OCI-LY3 (cell line): ENCODE results near the gene SERPINE2.

Experiments
- H2AFZ ChIP-seq: fragments of 200-600, 300-600 bp; shearing (Covaris generic); 2 replicates; pipeline ENCODE4 v1.6.0; 2014; ENCODE audit warnings: antibody characterized with exemption, low read depth, low read length
- H3K27ac ChIP-seq: fragments of 200-600, 300-600 bp; sonication (generic); 2 replicates; pipeline ENCODE4 v1.5.1; 2014; ENCODE audit warnings: mild to moderate bottlenecking, low read length, moderate library complexity, mixed read lengths
- H3K27me3 ChIP-seq: fragments of 200-600, 300-600 bp; sonication (generic); 2 replicates; pipeline ENCODE4 v1.6.1; 2014; ENCODE audit warnings: low read depth, low read length, mixed read lengths
- H3K36me3 ChIP-seq: fragments of 200-600, 300-600 bp; sonication (generic); replicated peaks from 2 replicates; pipeline ENCODE3; 2014; ENCODE audit warnings: low read depth, low read length, mixed read lengths
- H3K4me1 ChIP-seq: fragments of 300-600, 200-600 bp; sonication (generic); 2 replicates; pipeline ENCODE4 v1.6.1; 2014; ENCODE audit warnings: low read length, mixed read lengths
- H3K4me2 ChIP-seq: fragments of 200-600, 300-600 bp; sonication (generic); 2 replicates; pipeline ENCODE4 v1.6.1; 2014; ENCODE audit warnings: low read length, mixed read lengths
- H3K4me3 ChIP-seq: fragments of 300-600, 200-600 bp; sonication (generic); 2 replicates; pipeline ENCODE4 v1.5.1; 2014; ENCODE audit warnings: antibody characterized with exemption, mild to moderate bottlenecking, low read length, moderate library complexity
- H3K79me2 ChIP-seq: fragments of 300-600, 200-600 bp; shearing (Covaris generic); 2 replicates; pipeline ENCODE4 v1.6.1; 2014; ENCODE audit warnings: mild to moderate bottlenecking, low read length, mixed read lengths
- H3K9ac ChIP-seq: fragments of 300-600, 200-600 bp; shearing (Covaris generic); 2 replicates; pipeline ENCODE4 v1.6.0; 2014; ENCODE audit warnings: mild to moderate bottlenecking, low read length, moderate library complexity
- H3K9me3 ChIP-seq: fragments of 200-600, 300-600 bp; shearing (Covaris generic); 2 replicates; pipeline ENCODE4 v1.6.1; 2014; ENCODE audit warnings: low read length, mixed read lengths; ENCODE audit not compliant: insufficient read depth
- H4K20me1 ChIP-seq: fragments of 200-600, 300-600 bp; sonication (generic); 2 replicates; pipeline ENCODE4 v1.6.1; 2016; ENCODE audit warnings: low read length, mixed read lengths; ENCODE audit not compliant: insufficient read depth
- CTCF ChIP-seq: fragments of 200-600, 300-600 bp; sonication (generic); IDR thresholded peaks from 2 replicates; pipeline ENCODE4 v1.5.1; 2014; ENCODE audit warnings: antibody characterized with exemption, low read length, low read depth
- EZH2phosphoT487 ChIP-seq: fragments of 200-600 bp; shearing (Covaris generic); IDR thresholded peaks from 2 replicates; pipeline ENCODE4 v1.6.1; 2018; ENCODE audit warnings: antibody characterized with exemption, mixed run types, low read depth

SERPINE2 gene

DNA sequence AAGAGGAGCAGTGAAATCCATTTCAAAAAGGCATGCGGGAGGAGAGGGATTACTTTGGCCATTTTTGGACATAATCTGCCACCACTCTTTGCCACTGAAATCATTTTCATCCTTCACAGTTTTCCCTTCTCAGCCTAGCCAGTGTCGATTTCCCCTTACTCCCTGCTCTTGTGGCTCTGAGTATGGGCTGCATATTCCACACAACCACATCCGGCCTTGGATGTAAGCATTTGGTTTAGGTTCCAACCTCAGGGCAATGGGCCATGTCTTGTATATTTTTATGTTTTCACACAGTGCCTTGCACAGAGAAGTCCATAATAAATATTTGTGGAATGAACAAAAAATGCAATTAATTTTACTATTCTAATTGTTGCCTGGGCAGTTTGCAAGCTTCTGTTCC, 7.7 kb upstream of the SERPINE2 start:
- no peak overlapping the region for H2AFZ ChIP-seq
- H3K9ac ChIP-seq = no peak overlapping the region
- H3K79me2 ChIP-seq = no peaks in the 10 kb centered on the region
- H3K9me3 ChIP-seq = no peaks in the 10 kb centered on the region
- H3K27ac ChIP-seq = no peak overlapping the region
- peaks cover 26% of the 10 kb centered on the region for H3K27me3 ChIP-seq
- no peak for TF ChIP-seq CTCF
- no peak for TF ChIP-seq EZH2phosphoT487
- H3K36me3 ChIP-seq = no peaks in the 10 kb centered on the region
- no peaks in the 10 kb centered on the region for H4K20me1 ChIP-seq
- no peak overlapping the region for H3K4me3 ChIP-seq
- no peak overlapping the region for H3K4me2 ChIP-seq
- H3K4me1 ChIP-seq = 0 out of 2 replicates have a peak, but pooled peaks cover under 1% of the 10 kb centered on the region

GRCh38 chr2:224042191-224042696, 3.2 kb upstream of the SERPINE2 start:
- Histone ChIP-seq H3K36me3 (no peaks in the 10 kb centered on the region), H3K9ac (no peak overlapping the region), H3K79me2 (no peaks in the 10 kb centered on the region), H3K9me3 (no peaks in the 10 kb centered on the region), H4K20me1 (no peaks in the 10 kb centered on the region; the same call in 1 of the 2 replicates), H3K27me3 (peaks cover 36% of the 10 kb centered on the region), H3K4me1 (peaks cover 16% of the 10 kb centered on the region), H2AFZ (no peak overlapping the region), H3K27ac (no peak overlapping the region), H3K4me3 (no peak overlapping the region), H3K4me2 (no peak overlapping the region)
- TF ChIP-seq EZH2phosphoT487 (no peak), CTCF (no peak)

- H3K27me3 ChIP-seq = peaks cover 42% of the 10 kb centered on the region
- H3K9ac ChIP-seq = no peak overlapping the region
- H2AFZ ChIP-seq = no peak overlapping the region
- H3K27ac ChIP-seq = no peak overlapping the region
- H3K4me3 ChIP-seq = no peak overlapping the region
- no peak overlapping the region for H3K4me2 ChIP-seq
- H3K9me3 ChIP-seq = no peaks in the 10 kb centered on the region
- H3K79me2 ChIP-seq = no peaks in the 10 kb centered on the region
- H4K20me1 ChIP-seq = no peaks in the 10 kb centered on the region; the same call in 1 of the 2 replicates
- H3K36me3 ChIP-seq = no peaks in the 10 kb centered on the region
- H3K4me1 ChIP-seq = peaks cover 16% of the 10 kb centered on the region
- TF ChIP-seq EZH2phosphoT487 (no peak), CTCF (no peak)
These were observed 2.5 kb upstream of the SERPINE2 start for GRCh38 chr2:224041554-224041953.

GRCh38 chr2:224040753-224041152, 1.7 kb upstream of the SERPINE2 start:
- no peaks in the 10 kb centered on the region for H3K36me3 ChIP-seq
- peaks cover 16% of the 10 kb centered on the region for H3K4me1 ChIP-seq
- H4K20me1 ChIP-seq = no peaks in the 10 kb centered on the region; the same call in 1 of the 2 replicates
- no peak overlapping the region for H2AFZ ChIP-seq
- no peak for TF ChIP-seq CTCF
- no peak for TF ChIP-seq EZH2phosphoT487
- no peaks in the 10 kb centered on the region for H3K79me2 ChIP-seq
- H3K27ac ChIP-seq = no peak overlapping the region
- H3K27me3 ChIP-seq = peaks cover 42% of the 10 kb centered on the region
- H3K9ac ChIP-seq = no peak overlapping the region
- H3K4me3 ChIP-seq = no peak overlapping the region
- H3K4me2 ChIP-seq = no peak overlapping the region
- H3K9me3 ChIP-seq = no peaks in the 10 kb centered on the region
